ENCODE measurements around the gene LRRC72. TPM values are rescaled to one million over a fixed set of nuclear protein-coding genes. Genes with fewer than 3 reads are reported as not detected.
"Not testable (repeated sequence)": the region's sequence is repeated elsewhere in the genome, so short reads cannot be mapped to it uniquely, and the experiment has no call there.

LRRC72 gene
- total RNA-seq, 1 donor from 2014 or later, result not detected

GRCh38 chr7:16579216-16579615 is 52.6 kb downstream of the LRRC72 start:
- no peak for DNase-seq (ENCODE audit: low spot score)

DNA sequence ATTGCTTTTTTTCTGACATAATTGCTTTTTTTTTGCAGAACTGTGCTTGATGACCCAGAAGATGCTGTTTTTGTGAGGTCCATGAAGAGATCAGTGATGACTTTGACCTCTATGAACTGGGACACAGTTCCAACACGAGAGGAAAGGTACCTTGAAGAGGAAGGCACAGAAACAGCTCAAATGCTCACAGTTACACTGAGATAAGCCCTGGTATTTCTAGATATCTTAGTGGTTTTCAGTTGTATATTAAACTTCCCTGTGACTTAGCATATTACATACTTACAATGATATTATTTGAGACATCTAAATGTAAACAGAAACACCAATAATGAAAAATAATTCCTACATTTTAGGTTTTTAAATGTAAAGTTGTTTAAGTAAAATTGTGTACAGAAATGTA is 54.7 kb downstream of the LRRC72 start:
- DNase-seq (ENCODE audit: low spot score), result no peak

DNA sequence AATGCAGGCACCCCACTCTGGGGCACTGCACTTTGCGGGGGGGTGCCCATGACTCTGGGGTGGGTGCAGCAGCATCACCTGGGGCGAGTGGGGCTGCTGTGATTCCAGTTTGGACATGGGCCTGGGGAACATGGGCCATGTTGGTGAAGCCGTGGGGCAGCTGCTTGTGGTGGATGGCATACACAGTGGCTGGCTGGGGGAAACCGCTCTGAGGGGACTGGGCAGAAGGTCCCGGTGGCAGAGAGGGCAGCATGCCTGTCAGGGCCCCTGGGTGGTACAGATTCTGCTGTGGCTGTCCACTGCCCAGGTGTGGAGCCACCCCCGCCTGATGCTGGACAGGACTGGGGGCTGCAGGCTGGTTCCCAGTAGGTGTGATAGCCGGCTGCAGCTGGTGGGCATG is 57.2 kb downstream of the LRRC72 start:
- DNase-seq (ENCODE audit: low spot score), result no peak

DNA sequence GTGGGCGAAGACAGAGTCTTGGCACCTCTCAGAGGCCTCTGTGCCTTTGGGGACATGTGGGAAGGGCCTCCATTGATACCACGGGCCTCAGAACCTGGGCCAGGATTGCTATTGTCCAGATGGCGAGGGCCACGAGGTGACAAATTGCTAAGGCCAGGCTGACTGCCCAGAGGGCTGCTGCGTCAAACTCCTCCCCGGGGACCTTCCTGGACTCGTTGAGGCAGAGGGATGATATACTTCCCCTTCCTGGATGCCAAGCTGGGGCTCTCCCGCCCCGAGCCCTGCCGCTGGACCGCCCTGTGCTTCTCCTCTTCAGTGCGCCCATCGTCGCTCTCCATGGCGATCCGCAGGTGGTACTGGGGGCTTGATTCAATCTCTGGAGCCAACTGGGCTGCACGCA is 58.9 kb downstream of the LRRC72 start:
- no peak for DNase-seq (ENCODE audit: low spot score)

GRCh38 chr7:16586081-16586874 is 59.7 kb downstream of the LRRC72 start:
- DNase-seq (ENCODE audit: low spot score), result no peak

DNA sequence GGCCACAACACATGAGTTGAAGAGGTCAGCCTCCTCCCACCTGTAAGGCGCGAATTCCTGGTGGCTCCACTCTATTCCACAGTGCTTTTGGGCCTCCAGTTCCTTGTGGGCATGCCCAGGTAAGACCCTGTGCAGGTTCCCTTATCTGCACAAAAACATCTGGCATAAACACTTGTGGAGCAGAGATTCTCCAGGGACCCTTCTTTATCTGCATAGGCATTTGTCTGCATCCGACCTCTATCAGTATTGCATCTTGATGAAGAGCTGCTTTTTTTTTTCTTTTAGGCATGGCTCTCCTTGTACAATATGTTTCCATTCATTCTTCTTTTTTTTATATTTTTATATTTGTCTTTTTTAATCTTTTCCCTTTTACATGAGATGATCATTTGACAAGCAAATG is 60.5 kb downstream of the LRRC72 start:
- no peak for DNase-seq (ENCODE audit: low spot score)

DNA sequence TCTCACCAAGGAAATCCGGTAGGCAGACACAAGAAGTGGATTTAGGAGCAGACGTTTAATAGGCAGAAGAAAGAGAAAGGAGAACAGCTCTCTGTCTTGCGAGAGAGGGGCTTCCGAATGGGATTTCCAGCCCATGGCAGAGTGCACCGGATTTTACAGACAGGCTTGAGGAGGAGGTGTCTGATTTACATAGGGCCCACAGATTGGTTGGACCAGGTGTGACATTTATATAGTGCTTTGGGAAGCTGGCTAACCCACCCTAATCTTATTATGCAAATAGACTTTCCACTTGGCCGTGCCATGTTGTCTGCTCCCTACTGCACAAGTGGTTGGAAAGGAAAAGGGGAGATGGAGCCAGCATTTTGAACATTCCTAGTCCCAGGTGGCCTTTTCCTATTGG is 61.2 kb downstream of the LRRC72 start:
- DNase-seq (ENCODE audit: low spot score), result no peak

- DNase-seq (ENCODE audit: low spot score), result no peak
These were observed 63.3 kb downstream of the LRRC72 start for GRCh38 chr7:16589881-16590280.

DNA sequence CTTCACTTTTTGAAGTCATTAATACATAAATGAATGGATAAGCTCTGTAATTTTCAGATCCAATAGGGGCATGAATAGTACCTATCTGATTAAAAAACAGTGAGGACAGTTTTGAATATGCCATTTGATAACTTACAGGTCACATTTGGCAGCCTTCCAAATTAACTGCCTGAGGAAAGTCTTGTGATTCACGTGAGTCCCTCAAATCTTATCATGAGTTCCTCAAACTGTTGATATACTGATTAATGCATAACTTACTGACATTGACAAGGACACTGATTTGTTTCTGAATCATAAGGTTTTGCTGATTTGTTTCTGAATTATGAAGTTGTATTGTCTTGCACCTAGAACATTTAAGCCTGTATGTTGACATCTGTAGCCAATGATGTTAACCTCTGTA is 63.8 kb downstream of the LRRC72 start:
- DNase-seq (ENCODE audit: low spot score), result no peak

DNA sequence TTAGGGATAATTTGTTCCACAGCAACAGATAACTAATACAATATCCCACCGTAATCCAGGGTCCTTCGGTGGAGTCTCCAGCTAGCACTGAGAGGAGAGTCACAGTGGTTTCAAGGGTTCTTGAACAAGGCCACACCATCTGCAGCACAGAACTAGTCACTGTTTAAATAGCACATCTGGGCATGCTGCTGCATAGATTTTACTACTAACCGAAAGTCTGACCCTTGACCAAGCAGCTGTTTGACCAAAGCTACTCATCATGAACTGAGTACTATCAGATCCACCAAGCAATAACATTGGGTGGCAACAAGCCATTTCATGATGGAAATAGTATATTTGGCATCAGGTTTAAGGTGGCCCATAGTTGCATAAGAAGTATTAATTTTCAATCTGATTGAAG is 65.8 kb downstream of the LRRC72 start:
- no peak for DNase-seq (ENCODE audit: low spot score)

- DNase-seq (ENCODE audit: low spot score), result no peak
These were observed 67.4 kb downstream of the LRRC72 start for GRCh38 chr7:16594061-16594460.

- DNase-seq (ENCODE audit: low spot score), result no peak
These were observed 68.1 kb downstream of the LRRC72 start for GRCh38 chr7:16594676-16595075.

GRCh38 chr7:16595596-16595995 is 69.0 kb downstream of the LRRC72 start:
- not testable (repeated sequence) for DNase-seq (ENCODE audit: low spot score)

DNA sequence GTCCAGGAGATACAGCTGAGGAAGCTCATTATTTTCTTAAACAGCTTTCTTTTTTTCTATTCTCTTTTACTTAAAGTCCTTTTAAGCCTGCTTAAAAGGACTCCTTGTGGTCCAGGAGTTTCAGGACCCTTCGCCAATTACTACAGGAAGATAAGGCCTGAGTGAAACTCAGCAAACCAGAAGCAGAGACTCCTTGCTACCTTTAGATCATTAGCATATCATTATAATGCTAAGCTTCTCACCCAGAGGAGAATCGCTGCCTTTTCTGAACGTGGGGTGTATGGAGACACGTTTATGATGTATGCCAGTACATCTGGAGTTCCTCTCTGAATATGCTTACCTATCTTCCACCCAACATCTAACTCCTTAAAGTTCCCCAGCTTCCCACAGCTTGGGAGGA is 71.4 kb downstream of the LRRC72 start:
- DNase-seq (ENCODE audit: low spot score), result no peak

- DNase-seq (ENCODE audit: low spot score), result no peak
These were observed 73.2 kb downstream of the LRRC72 start for GRCh38 chr7:16599860-16600259.

DNA sequence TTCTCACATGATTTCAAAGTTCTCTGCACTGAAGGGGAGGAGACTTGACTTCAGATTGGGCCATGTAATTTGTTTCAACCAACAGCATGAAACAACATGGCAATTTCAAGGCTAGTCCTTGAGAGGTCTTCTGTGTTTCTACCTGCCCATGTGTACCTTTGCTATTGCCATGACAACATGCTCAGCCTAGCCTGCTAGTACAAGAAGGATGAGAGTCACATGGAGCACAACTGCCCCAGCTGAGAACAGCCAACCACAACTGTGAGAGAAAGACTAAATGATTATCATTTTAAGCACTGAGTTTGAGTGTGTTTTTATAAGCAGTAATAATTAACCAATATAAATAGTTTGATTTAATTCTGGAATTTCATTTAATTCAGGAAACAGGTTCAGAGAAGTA is 77.0 kb downstream of the LRRC72 start:
- DNase-seq (ENCODE audit: low spot score), result no peak

DNA sequence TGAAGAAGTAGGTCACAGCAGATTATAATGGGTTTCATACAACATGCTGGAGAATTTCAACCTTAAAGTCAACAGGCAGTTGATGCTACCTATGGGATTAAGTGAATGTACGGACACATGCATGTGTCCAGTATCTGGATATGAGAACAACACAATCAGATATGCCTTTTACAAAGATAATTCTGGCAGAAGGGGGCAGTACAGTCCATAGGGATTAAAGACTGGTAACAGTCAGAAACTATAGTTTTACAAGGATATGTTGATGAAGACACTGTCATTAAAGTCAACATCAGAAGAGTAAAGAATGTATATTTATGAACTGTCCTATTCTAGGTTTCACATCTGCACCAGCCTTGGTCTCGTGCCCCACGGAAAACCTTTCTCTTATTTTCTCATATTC is 77.4 kb downstream of the LRRC72 start:
- DNase-seq (ENCODE audit: low spot score), result no peak

DNA sequence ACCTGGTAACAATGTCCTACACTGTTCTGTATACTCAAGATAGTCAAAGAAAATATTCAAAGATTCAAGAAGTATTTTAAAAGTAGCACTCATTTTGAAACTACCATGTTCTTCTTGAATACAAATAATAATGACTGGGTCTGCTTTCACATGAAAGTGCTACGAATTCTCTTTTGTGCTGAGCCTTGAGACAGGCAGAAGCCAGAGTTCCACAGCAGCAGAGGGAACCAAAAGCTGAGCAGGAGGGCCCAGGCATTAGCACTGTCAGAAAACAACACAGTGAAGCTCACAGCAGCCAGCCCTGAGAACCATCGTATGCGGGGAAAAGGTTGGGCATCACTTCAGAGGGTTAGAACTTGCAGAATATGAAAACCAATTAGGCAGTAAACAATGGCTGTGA is 80.1 kb downstream of the LRRC72 start:
- no peak for DNase-seq (ENCODE audit: low spot score)

- DNase-seq (ENCODE audit: low spot score), result no peak
These were observed 83.3 kb downstream of the LRRC72 start for GRCh38 chr7:16609842-16610450.

DNA sequence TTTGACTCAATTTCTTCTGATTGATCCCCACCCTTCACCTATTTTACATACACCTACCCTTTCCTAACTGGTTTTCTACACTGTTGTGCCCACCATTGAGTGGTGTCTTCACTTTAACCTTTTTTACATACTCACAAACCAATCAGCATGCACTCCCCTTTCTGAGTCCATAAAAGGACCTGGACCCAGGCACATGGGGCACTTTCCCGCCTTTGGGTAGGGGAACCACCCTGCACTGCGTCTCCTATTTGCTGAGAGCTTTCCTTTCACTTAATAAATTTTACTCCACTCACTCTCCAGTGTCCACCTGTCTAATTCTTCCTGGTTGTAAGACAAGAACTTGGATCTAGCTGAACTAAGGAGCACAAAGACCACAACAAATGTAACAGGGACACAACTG is 85.1 kb downstream of the LRRC72 start:
- DNase-seq (ENCODE audit: low spot score), result no peak

DNA sequence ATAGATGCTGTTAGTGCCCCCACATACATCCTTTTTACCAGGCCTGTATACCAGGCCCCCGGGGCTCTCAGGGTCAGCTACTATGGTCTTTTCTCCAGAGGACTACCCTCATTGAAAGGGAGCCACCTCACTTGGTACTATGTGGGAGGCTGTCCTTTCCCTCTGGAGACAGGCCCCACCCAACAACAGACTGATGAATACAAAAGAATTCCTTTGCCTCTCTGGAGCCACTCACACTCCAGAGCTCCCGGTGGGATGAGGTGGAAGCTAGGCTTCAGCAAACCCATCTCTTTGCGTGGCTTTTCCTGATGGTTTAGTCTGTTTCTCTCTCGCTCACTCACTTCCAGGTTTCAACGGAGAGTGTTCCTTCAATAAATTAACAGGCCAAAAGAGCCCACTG is 88.6 kb downstream of the LRRC72 start:
- no peak for DNase-seq (ENCODE audit: low spot score)

GRCh38 chr7:16616122-16616521 is 89.5 kb downstream of the LRRC72 start:
- DNase-seq (ENCODE audit: low spot score), result no peak

DNA sequence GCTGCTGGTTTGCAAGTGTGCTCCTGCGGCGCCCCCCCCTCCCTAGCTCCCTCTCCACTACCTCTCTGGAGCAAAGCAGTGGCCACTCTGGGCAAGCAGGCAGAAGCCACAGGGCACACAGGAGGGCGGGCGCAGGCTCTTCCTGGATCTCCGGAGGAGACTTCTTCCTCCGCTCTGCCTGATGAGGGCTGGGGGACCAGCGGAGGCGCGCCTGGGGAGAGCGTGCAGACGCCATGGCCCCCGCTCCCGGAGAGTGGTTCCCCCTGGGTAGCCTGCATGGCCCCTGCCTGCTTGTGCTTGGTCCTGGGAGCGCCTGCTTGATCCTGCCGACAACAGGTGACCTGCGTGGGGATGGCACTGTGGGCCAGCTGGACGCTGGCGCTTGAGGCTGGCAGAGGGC is 89.9 kb downstream of the LRRC72 start:
- DNase-seq (ENCODE audit: low spot score), result no peak
